GM10248 (cell line): Measurements from ENCODE around the gene LRFN2.

Experiments used
- CTCF ChIA-PET: fragments of 300-600 bp; sonication (Branson Sonifier 250); formaldehyde crosslinking; extraction: SDS; loops from one replicate; lab custom pipeline; 2021; ENCODE audit warnings: antibody characterized with exemption; lab: Yijun Ruan, JAX
- POLR2A ChIA-PET: fragments of 350-650 bp; sonication (Branson Sonifier 250); formaldehyde crosslinking; extraction: SDS; loops from one replicate; lab custom pipeline; 2020; ENCODE audit warnings: antibody characterized with exemption; lab: Yijun Ruan, JAX
- DNase-seq: peaks from one replicate; pipeline ENCODE4 v3.0.0; 2012; ENCODE audit errors: extremely low spot score
- CTCF ChIP-seq: IDR thresholded peaks from 2 replicates; pipeline ENCODE4 v1.5.1; 2012; ENCODE audit warnings: mild to moderate bottlenecking, low read depth; ENCODE audit errors: extremely low read depth, missing control alignments, control extremely low read depth

Gene LRFN2

DNA sequence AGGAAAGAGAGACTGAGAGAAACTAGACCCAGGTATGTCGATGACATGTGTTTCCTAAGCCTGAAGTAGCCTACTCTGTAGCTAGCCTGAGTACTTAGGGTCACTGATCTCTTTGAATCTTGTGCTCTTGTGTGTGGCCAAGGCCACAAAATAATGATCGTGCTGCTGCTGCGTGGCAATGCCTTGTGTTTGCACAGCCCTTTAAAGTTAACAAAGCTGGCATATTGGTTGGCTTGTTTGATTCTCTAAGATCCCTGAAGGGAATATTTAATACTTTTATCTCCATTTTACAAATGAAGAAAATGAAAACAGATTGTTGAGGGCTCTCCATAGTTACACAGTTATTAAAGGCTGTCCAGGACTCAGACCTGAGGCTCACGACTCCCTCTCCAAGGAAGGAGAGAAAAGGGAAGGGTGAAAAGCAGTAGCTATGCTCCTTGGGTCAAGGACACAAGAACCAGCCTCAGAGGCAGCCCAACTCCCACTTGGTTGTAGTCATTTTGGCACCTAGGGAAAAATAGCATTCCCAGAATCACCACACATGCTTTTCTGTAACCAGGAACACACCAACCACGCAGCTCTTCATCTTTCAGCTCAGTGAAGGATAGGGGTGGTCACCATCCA, 130.7 kb downstream of the LRFN2 start:
- ChIA-PET CTCF (interaction anchor here (1.1 kb wide), 1 partner anchor 16 kb away, joined by 4 read pairs; no protein-coding TSS in a partner anchor), POLR2A (no interaction called here)
- DNase-seq = no peak
- no peak for TF ChIP-seq CTCF

DNA sequence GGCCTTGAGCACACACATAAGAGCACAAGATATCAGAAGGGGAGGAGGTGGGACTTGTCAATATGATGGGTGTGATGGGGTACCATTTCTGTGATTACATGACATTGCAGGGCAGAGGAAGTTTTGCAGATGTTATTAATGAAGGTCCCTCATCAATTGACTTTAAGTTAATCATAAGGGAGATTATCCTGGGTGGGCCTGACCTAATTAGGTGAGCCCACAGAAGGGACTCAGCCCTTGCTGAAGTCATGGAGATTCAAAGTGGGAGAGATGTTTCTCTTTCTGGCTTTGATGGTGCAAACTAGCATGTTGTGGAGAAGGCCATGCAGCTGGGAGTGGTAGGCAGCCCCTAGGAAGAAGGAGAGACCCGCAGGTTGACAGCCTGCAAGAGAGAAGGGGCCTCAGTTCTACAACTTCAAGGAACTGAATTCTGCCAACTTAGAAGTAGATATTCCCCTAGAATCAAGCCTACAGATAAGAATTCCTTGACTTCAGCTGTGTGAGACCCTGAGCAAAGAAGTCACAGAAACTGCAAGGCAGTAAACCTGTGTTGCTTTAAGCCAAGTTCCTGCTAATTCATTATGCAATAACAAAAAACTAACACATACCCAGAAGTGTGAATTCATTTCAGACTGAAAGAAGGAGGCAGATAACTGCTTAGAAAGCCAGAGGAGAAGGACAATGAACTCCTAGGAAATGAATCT, 131.3 kb downstream of the LRFN2 start:
- no peak for TF ChIP-seq CTCF
- POLR2A ChIA-PET = no interaction called here
- DNase-seq = no peak
- CTCF ChIA-PET = no interaction called here

DNA sequence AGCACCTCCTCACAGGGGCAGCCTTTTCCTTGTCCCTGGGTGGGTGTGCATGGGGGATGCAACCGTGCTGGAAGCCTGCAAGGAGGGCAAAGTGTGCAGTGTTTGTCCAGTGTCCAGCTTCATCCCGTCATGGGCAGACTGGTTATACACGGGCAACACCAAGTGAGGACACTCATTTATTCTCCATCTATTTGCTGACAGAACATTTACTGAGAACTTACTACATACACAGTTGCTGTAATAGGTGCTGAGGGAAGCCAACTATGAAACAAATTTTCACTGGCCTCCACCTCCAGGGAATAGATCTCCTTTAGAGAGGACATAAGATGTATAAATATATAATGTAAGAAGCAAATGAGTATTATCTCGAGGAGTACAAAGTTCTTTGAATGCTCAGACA, 136.7 kb downstream of the LRFN2 start:
- POLR2A ChIA-PET = no interaction called here
- CTCF ChIA-PET = no interaction called here
- DNase-seq = no peak
- no peak for TF ChIP-seq CTCF

DNA sequence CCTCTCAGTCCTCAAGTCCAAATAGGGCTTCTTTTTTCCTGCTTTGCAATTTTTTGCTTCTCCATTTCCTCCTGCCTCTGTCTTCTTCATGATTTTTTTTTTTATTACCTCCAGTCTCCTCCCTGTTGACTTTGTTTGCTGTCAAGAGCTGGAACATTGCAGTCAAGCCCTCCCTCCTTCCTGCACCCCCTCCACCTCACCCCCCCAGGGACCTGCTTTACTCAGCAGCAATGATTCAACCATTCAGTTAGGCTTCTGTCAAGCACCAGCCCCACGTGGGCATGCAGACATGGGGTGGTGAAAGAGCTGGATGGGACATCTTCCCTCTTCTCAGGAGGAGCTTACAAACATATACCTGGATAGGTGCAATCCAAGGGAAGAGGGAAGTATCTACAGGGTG, 142.4 kb downstream of the LRFN2 start:
- CTCF ChIA-PET = no interaction called here
- TF ChIP-seq CTCF = no peak
- POLR2A ChIA-PET = no interaction called here
- DNase-seq = no peak

DNA sequence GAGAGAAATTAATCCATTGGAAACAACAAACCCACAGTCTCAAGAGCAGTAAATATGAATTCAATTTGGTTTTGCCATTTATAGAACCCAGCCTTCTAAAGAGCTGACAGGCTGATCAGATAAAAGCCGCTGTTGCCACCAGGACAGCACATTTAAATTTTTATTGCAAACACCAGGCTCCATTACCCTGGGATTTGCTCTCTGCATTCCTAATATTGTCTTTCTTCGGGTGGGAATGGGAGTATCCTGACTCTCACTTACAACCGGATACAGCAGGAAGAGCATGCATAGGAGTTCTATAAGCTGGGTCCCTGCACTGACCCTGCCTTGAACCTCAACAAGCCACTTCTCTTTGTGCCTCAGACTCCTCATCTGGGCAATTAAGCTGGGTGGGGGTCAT, 142.9 kb downstream of the LRFN2 start:
- POLR2A ChIA-PET = no interaction called here
- CTCF ChIA-PET = no interaction called here
- TF ChIP-seq CTCF = no peak
- no peak for DNase-seq

- ChIA-PET POLR2A (no interaction called here), CTCF (interaction anchor here (1.3 kb wide), 1 partner anchor 11 kb away, joined by 3 read pairs; no protein-coding TSS in a partner anchor)
- no peak for DNase-seq
- no peak for TF ChIP-seq CTCF
Measured at GRCh38 chr6:40443842-40444241, 143.3 kb downstream of the LRFN2 start.
